ENCODE measurements around the gene SFTPA2.
"Not testable (repeated sequence)": the region's sequence is repeated elsewhere in the genome, so short reads cannot be mapped to it uniquely, and the experiment has no call there.

GRCh38 chr10:79599644-79600043 is 39.4 kb upstream of the SFTPA2 start:
- TF ChIP-seq CTCF, POLR2A (IDR thresholded peaks at IDR 0.05): not testable (repeated sequence)

Measured in sigmoid colon (tissue), 3 donors.